Kidney tubule cell (primary cell): ENCODE data around the gene FOCAD.

ENCODE experiments used
- DNase-seq: peaks from one replicate; pipeline ENCODE4 v3.0.0-alpha.2; 2018; ENCODE audit warnings: low spot score

FOCAD gene

GRCh38 chr9:20880271-20880670 is 196.2 kb downstream of the FOCAD start:
- no peak for DNase-seq

DNA sequence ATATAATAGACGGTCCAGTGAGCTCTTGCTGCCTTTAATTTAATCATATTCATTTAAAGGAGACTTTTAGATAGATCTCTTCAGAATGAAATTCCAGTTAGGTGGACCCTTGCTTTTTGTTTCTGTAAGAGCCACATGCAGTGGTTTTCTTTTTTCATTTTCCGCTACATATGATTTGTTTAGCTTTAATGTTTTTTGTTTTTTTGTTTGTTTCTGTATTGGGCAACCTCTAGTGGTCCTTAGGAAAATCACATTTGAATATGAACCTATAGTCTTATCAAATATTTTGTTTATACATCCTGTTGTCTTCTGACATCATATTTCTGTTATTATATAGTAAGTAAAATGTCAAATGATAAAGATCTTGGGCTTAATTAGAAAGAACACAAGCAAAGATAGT is 196.6 kb downstream of the FOCAD start:
- DNase-seq, result no peak

- peak; percentile 48 for DNase-seq
These were observed 201.0 kb downstream of the FOCAD start for GRCh38 chr9:20884985-20885593.

GRCh38 chr9:20898885-20899554 is 215.0 kb downstream of the FOCAD start:
- peak; percentile 51 for DNase-seq

GRCh38 chr9:20903212-20903611 is 219.2 kb downstream of the FOCAD start:
- DNase-seq, result no peak

DNA sequence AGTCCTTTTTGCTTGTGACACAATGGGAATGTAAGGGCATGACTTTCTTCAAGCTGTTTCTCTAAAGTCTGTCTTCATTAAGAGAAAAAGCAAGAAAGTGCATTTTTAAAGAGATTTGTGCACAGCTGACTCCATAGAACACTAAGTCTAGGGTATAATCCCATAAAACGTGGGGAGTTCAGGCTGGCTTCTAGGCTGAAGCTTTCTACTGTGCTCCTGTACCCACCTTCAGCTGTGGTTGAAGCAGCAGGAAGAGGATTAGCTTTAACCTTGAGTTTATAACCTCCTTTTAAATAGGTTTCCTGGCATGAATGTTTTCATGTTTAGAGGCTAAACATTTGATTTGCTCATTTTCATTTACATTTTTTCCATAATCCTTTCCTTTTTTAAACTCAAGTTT is 220.9 kb downstream of the FOCAD start:
- DNase-seq, result no peak

DNA sequence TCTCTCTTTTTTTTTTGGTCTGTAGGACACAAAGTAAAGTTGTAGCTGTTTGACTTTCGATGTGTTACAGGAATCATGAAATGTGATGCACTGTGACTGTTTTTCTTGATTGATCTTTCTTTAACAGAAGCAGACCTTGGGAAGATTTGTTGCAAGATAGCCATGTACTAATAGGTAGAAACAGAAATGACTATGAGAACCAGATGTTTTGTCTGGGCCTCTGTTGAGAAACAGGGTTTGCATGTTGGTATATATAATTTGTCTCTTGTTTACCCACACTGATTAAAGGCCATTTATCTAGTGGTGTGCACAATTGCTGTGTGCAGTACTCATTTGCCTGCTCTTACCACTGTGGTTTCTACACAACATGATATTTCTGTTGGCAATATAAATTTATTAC is 222.3 kb downstream of the FOCAD start:
- no peak for DNase-seq

DNA sequence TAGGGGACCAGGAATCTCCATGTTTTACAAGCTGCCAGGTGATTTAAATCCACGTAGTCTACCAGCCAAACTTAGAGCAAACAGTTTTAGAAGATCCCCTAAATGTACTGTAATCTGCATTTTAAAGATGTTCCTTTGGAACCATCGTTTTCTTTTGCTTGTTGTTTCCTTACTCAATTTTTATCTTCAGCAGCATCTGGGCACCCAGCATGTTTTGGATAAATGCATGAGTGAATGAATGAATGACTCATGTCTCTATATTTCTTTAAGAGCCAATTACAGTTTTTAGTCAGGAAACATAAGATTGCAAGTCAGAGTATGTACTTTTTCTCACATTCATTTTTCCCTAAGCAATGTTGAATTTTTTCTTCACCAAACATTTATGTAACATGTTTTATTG is 224.4 kb downstream of the FOCAD start:
- DNase-seq, result no peak

DNA sequence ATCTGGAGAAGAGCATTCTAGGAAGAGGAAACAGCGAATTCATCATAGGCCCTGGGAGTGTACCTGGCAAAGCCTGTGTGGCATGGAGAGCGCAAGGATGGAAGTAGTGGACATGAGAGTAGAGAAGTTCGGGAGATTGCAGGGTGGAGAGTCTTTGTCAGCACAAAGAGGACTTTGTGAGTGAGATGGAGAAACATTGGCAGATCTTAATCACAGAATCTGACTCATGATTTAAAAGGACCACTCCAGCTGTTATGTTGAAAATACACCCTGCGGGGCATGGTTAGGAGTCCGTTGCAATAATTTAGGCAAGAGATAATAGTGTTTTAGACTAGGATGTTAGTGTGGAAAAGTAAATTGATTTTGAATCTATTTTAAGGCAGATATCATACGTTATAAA is 230.5 kb downstream of the FOCAD start:
- DNase-seq, result no peak

DNA sequence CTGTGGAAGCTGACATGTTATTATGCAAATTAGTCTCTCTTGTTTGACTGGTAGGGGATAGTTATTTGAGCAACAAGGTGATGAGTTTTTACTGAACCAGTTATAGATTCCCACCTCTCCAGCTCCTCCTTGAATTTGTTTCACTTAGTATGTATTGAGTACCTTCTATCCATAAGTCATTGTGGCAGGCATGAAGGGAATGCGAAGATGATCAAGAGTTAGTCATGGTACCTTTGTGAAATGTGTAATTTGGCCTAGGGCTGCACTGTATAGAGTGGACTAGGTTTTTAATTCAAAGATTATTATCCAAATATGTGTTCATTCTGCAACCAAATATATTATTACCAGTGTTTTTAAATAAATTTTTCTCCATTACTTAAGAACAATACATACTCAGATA is 237.3 kb downstream of the FOCAD start:
- DNase-seq, result peak; percentile 24

DNA sequence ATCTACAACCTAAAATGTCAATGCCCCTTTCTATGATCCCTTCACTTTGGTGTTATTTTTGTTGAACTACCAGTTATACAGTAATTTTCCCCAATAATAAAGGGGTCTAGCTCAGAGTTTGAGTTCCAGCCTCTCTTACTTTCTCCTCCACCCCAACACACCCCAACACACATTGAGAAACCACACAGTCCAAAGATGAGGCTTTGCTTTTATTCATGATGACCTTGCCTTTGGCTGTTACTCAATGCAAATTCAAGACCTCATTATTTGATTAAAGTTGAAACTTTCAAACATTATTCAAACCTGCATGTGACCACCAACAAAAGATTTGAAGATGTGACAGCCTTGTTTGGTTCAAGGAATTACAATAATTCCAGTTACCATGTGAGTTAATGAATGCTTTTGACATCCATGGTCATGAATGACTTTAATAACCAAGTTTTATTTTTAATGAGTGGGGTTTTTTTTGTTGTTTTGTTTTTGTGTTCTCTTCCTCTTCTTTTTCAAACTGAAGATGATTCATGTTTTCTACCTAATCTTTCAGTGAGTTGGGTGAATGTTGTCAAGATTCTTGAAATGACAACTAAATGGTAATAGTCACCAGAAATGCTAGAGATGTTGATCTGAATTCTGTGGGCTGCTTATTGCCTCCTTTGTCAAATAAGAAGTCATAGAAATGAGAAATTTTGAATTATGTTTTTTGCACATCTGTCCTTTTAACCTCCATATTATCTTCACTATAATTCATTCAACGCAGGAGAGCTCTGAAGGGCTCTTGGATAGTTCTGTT is 241.4 kb downstream of the FOCAD start:
- no peak for DNase-seq

GRCh38 chr9:20929276-20929675 is 245.2 kb downstream of the FOCAD start:
- DNase-seq, result no peak

GRCh38 chr9:20930836-20931235 is 246.8 kb downstream of the FOCAD start:
- DNase-seq, result no peak

DNA sequence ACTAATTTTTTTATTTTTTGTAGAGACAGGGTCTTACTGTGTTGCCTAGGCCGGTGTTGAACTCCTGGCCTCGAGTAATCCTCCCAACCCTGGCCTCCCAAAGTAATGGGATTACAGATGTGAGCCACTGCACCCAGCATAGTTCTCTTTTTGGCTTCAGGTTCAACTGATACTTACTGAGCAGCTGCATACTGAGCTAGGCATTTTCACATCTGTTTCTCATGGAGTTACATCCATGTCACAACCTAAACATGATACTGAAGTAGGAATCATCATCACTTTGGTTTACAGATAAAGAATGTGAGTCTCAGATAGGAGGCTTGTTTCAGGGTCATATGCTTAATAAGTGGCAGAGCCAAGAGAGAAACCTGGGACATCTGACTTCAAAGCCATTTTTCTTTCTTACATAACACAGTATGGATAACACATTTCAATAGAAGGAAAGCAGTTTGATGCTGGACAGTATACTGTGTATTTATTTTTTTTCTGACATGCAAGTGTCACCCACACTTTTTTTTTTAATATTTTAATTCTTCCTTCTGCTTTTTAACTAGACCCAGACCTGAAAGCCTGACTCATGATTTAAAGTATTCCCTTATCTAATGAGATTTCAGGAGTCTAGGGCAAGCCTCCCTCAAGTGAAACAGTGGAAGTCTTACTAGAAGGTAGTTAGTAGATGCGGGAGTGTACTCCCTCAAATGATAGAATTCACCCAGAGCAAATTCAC is 256.6 kb downstream of the FOCAD start:
- no peak for DNase-seq

- peak; percentile 76 for DNase-seq
These were observed 257.2 kb downstream of the FOCAD start for GRCh38 chr9:20941174-20941690.

DNA sequence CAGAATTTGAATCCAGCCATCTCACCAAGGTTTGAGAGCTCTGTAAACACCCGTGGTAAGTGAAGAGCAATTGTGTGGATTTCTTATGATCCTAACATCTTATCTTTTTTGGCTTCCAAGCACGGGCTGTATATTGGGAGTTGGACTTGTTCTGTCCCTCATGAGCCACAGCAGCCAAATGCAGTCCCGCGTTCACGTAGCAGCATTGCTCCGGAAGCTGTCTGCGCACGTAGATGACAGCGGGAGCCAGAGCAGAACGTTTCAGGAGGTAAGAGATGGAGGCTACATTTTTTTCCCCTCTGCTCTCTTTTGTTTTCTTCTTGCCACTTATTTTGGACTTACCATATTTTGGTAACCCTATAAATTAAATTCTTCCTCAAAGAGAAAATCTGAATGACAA is 260.4 kb downstream of the FOCAD start:
- no peak for DNase-seq

DNA sequence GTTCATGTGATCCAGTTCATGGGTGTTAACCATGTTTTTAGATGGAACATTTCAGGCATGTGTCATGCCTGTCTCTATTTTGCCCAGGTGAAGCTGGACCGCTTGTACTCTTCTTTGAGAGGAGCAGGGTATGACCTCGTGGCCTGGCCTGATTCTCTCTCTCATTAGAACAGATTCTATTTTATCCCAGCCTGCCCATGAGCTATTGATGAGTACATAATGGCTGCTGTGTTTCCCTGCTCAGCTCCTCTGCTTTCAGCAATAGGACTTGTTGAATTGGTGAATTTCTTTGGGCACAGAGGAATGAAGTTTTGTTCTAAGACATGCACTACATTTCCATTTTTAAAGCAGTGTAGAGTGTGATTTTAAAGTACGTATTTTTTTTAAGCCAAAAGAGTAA is 261.2 kb downstream of the FOCAD start:
- DNase-seq, result no peak

GRCh38 chr9:20945856-20946255 is 261.8 kb downstream of the FOCAD start:
- no peak for DNase-seq

GRCh38 chr9:20948703-20949102 is 264.6 kb downstream of the FOCAD start:
- DNase-seq, result no peak

- DNase-seq, result no peak
These were observed 266.6 kb downstream of the FOCAD start for GRCh38 chr9:20950707-20951106.

GRCh38 chr9:20962536-20963225 is 278.6 kb downstream of the FOCAD start:
- no peak for DNase-seq

DNA sequence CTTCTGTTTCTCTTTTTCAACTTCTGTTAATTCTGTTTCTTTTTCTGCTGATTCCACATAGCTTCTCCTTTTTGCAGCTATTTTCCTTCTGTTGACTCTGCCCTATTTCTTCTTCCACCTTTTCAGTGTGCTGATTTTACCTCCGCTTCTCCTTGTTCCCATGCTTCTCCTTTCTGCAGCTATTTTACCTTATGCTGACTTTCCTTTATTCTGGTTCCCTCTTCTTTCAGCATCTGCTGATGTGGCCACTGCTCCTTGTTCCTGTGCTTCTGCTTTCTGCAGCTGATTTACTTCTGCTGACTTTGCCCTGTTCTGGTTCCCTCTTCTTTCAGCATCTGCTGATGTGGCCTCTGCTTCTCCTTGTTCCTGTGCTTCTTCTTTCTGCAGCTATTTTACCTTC is 288.6 kb downstream of the FOCAD start:
- DNase-seq, result no peak
